ENCODE data around the gene SUGCT. TPM values are rescaled to one million over a fixed set of nuclear protein-coding genes. Genes with fewer than 3 reads are reported as not detected.

Gene SUGCT
- total and polyA plus RNA-seq, 12 donors, result 8.4 to 96.4 (median 25.5) TPM

GRCh38 chr7:40866601-40867000 is 731.8 kb downstream of the SUGCT start:
- DNase-seq, result no peak
- H3K36me3 ChIP-seq (replicated peaks in 1 of 2), result no peaks in the 10 kb centered on the region
- TF ChIP-seq POLR2A (IDR thresholded peaks at IDR 0.05) (no peak), CTCF (IDR thresholded peaks at IDR 0.05) (no peak)
- intact Hi-C loops (cut with DNase I), result no loop called here
- H3K9me3 ChIP-seq (replicated peaks in 1 of 3), result no peaks in the 10 kb centered on the region
- H3K4me3 ChIP-seq, result no peak overlapping the region
- WGBS, 4 donors, result 74 to 82% (median 79%) methylated on average over 10 of the region's 10 CpGs
- H3K27me3 ChIP-seq, result no peaks in the 10 kb centered on the region
- no peaks in the 10 kb centered on the region for H3K4me1 ChIP-seq (replicated peaks in 1 of 2)
- no peak overlapping the region for H3K27ac ChIP-seq

- Histone ChIP-seq H3K4me1 (replicated peaks in 1 of 2) (no peaks in the 10 kb centered on the region), H3K36me3 (replicated peaks in 1 of 2) (no peaks in the 10 kb centered on the region), H3K27ac (no peak overlapping the region), H3K9me3 (replicated peaks in 1 of 3) (no peaks in the 10 kb centered on the region), H3K27me3 (no peaks in the 10 kb centered on the region), H3K4me3 (no peak overlapping the region)
- no peak for TF ChIP-seq CTCF (IDR thresholded peaks at IDR 0.05)
- TF ChIP-seq POLR2A (IDR thresholded peaks at IDR 0.05), result no peak
- DNase-seq, result no peak
- intact Hi-C loops (cut with DNase I), result no loop called here
Observed at GRCh38 chr7:40870108-40870507, 735.3 kb downstream of the SUGCT start.

GRCh38 chr7:40873248-40873647 is 738.4 kb downstream of the SUGCT start:
- Histone ChIP-seq H3K36me3 (replicated peaks in 1 of 2) (no peaks in the 10 kb centered on the region), H3K4me1 (replicated peaks in 1 of 2) (no peaks in the 10 kb centered on the region), H3K4me3 (no peak overlapping the region), H3K9me3 (replicated peaks in 1 of 3) (no peaks in the 10 kb centered on the region), H3K27ac (no peak overlapping the region), H3K27me3 (no peaks in the 10 kb centered on the region)
- intact Hi-C loops (cut with DNase I), result no loop called here
- 87 to 92% (median 89%) methylated on average over 3 of the region's 3 CpGs for WGBS, 4 donors
- DNase-seq, result no peak
- TF ChIP-seq POLR2A (IDR thresholded peaks at IDR 0.05), result no peak
- TF ChIP-seq CTCF (IDR thresholded peaks at IDR 0.05), result no peak

GRCh38 chr7:40874756-40875155 is 740.0 kb downstream of the SUGCT start:
- Histone ChIP-seq H3K36me3 (replicated peaks in 1 of 2) (no peaks in the 10 kb centered on the region), H3K27ac (no peak overlapping the region), H3K27me3 (no peaks in the 10 kb centered on the region), H3K4me1 (replicated peaks in 1 of 2) (no peaks in the 10 kb centered on the region), H3K9me3 (replicated peaks in 1 of 3) (no peaks in the 10 kb centered on the region), H3K4me3 (no peak overlapping the region)
- TF ChIP-seq CTCF (IDR thresholded peaks at IDR 0.05) (no peak), POLR2A (IDR thresholded peaks at IDR 0.05) (no peak)
- 77 to 85% (median 80%) methylated on average over 4 of the region's 4 CpGs for WGBS, 4 donors
- no peak for DNase-seq
- intact Hi-C loops (cut with DNase I), result no loop called here
